UCSD-AML1 (cell line): ENCODE data around the gene STON2.
"Not testable (repeated sequence)": the region's sequence is repeated elsewhere in the genome, so short reads cannot be mapped to it uniquely, and the experiment has no call there.

Experiments used
- DNase-seq: peaks from one replicate; lab custom pipeline; 2025; ENCODE audit not compliant: unreplicated experiment; lab: John Stamatoyannopoulos, UW

The STON2 gene

GRCh38 chr14:81224222-81224621 lies 175.9 kb downstream of the STON2 start:
- DNase-seq: no peak

- DNase-seq: not testable (repeated sequence)
Measured at GRCh38 chr14:81223788-81224187, 176.3 kb downstream of the STON2 start.

GRCh38 chr14:81222691-81223090 lies 177.4 kb downstream of the STON2 start:
- DNase-seq: no peak

DNA sequence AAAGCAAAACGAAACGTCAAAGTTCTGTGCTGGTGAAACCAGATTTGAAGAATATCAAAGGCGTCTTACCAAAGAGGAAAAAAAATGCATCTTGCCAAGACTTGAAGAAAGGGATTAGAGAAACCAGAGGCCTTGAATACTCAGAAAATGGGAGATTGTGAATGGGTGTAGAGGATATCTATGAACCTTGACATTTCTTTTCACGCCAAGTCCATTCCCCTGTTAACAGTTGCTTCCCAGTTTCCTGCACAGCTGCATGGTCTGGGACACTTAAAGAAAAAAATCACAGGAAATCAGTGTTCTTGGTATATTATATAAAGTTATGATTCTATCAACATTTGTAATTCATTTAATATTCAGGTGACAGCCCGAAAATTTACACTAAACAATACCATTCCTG lies 178.0 kb downstream of the STON2 start:
- no peak for DNase-seq

DNA sequence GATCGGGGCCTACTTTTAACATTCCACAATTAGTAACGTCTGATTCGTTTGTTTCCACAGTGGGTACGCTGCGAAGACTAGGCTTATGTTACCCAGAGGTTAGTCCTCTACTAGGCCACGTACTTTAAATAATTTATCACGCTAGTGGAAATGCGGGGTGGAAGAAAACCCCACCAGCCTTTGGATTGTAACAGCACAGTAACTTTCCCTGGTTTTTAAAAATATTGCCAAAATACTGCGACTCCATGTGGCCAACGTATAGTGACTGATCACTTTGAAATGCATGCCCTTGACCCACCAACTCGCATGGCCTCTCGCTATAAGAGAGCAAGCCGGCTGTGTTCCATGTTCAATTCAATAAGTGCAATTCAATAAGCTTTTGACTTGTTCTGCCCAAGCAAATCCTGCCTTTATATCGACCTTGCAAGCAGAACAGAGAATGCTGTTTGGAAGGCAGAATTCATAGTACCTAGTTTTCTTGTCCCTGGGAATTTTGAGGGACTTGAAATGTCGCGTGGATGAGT lies 178.5 kb downstream of the STON2 start:
- DNase-seq: no peak

DNA sequence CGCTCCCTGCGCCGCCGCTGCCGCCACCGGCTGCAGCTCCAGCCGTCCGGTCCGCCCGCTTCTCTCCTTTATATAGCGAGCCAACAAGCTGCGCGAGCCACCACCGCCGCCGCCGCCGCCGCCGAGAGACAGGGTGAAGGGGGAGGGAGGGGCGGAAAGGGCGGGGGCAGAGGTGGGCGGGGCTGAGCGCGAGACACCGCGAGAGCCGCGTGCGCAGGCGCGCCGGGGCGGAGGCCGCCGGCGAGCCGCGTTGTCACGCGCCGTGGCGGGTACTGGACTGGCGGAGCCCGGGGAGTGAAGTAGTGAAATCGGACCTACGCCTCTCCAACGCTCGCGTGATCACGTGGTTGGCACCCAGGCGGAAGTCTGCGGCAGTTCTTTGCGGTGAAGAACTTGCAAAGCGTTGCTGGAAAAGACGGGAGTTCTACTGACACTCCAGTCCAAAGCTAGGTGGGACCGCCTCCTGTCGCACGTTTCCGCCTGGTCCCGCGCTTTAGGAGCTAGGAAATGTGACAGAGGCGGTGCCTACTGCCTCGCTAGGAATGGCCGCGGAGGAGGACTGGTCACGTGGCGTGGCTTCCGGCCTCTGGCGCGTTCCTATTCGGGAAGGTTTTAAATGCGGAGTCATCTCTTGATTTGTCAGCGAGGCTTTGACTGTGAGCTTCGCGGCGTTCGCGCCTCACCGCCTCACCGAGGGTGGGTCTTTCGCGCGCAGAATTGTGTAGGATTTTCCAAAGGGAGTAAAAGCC lies 179.1 kb downstream of the STON2 start, which contains the start of gene GTF2A1:
TSS of gene GTF2A1 (minus strand) at position 130 of the 749 bp plus-strand sequence. CDS start 441 bp downstream, outside the sequence.
- DNase-seq: peak; percentile 94

GRCh38 chr14:81220580-81220829 lies 179.6 kb downstream of the STON2 start:
- no peak for DNase-seq

GRCh38 chr14:81219759-81220579 lies 180.2 kb downstream of the STON2 start:
- peak; percentile 42 for DNase-seq

GRCh38 chr14:81219210-81219758 lies 180.8 kb downstream of the STON2 start:
- DNase-seq: peak; percentile 84

- DNase-seq: peak; percentile 17
Measured at GRCh38 chr14:81211844-81212243, 188.3 kb downstream of the STON2 start.
